ENCODE results near the gene HOXD4.

GRCh38 chr2:176126929-176127773, 24.2 kb upstream of the HOXD4 start:
- TF ChIP-seq SIN3A (IDR thresholded peaks at IDR 0.05; ENCODE audit: low read depth) (no peak), YY1 (IDR thresholded peaks at IDR 0.05; ENCODE audit: extremely low read depth, insufficient replicate concordance, low read depth, low read length) (no peak), CTCF (IDR thresholded peaks at IDR 0.05 in 2 of 3, conservative IDR thresholded peaks at IDR 0.05 in 1 of 3; ENCODE audit: borderline replicate concordance in 1 of 3, insufficient read depth in 1 of 3, low read depth in 2 of 3, low read length in 2 of 3) (peak; percentile 64 to 88 (median 87)), EZH2phosphoT487 (IDR thresholded peaks at IDR 0.05; ENCODE audit: borderline replicate concordance) (no peak), SP1 (IDR thresholded peaks at IDR 0.05; ENCODE audit: low read depth) (no peak), CEBPB (IDR thresholded peaks at IDR 0.05; ENCODE audit: low read depth) (no peak), EZH2 (IDR thresholded peaks at IDR 0.05) (no peak), RAD21 (IDR thresholded peaks at IDR 0.05; ENCODE audit: low read depth) (peak; percentile 93), POLR2A (IDR thresholded peaks at IDR 0.05; ENCODE audit: borderline replicate concordance, extremely low read depth, insufficient read depth, insufficient read length) (no peak), FOSL1 (IDR thresholded peaks at IDR 0.05; ENCODE audit: low read depth) (no peak), POLR2AphosphoS5 (IDR thresholded peaks at IDR 0.05; ENCODE audit: low read depth, low read length) (no peak), EGR1 (IDR thresholded peaks at IDR 0.05; ENCODE audit: low read depth) (no peak)
- TF ChIP-seq, protein P1, sequence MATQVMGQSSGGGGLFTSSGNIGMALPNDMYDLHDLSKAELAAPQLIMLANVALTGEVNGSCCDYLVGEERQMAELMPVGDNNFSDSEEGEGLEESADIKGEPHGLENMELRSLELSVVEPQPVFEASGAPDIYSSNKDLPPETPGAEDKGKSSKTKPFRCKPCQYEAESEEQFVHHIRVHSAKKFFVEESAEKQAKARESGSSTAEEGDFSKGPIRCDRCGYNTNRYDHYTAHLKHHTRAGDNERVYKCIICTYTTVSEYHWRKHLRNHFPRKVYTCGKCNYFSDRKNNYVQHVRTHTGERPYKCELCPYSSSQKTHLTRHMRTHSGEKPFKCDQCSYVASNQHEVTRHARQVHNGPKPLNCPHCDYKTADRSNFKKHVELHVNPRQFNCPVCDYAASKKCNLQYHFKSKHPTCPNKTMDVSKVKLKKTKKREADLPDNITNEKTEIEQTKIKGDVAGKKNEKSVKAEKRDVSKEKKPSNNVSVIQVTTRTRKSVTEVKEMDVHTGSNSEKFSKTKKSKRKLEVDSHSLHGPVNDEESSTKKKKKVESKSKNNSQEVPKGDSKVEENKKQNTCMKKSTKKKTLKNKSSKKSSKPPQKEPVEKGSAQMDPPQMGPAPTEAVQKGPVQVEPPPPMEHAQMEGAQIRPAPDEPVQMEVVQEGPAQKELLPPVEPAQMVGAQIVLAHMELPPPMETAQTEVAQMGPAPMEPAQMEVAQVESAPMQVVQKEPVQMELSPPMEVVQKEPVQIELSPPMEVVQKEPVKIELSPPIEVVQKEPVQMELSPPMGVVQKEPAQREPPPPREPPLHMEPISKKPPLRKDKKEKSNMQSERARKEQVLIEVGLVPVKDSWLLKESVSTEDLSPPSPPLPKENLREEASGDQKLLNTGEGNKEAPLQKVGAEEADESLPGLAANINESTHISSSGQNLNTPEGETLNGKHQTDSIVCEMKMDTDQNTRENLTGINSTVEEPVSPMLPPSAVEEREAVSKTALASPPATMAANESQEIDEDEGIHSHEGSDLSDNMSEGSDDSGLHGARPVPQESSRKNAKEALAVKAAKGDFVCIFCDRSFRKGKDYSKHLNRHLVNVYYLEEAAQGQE (IDR thresholded peaks at IDR 0.05; ENCODE audit: low read depth) = no peak
- TF ChIP-seq, protein P2, sequence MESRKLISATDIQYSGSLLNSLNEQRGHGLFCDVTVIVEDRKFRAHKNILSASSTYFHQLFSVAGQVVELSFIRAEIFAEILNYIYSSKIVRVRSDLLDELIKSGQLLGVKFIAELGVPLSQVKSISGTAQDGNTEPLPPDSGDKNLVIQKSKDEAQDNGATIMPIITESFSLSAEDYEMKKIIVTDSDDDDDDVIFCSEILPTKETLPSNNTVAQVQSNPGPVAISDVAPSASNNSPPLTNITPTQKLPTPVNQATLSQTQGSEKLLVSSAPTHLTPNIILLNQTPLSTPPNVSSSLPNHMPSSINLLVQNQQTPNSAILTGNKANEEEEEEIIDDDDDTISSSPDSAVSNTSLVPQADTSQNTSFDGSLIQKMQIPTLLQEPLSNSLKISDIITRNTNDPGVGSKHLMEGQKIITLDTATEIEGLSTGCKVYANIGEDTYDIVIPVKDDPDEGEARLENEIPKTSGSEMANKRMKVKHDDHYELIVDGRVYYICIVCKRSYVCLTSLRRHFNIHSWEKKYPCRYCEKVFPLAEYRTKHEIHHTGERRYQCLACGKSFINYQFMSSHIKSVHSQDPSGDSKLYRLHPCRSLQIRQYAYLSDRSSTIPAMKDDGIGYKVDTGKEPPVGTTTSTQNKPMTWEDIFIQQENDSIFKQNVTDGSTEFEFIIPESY (IDR thresholded peaks at IDR 0.05; ENCODE audit: extremely low read depth, insufficient replicate concordance, low read length) = no peak
